SK-N-SH (cell line): Measurements from ENCODE around the gene ULBP2. TPM values are rescaled to one million over a fixed set of nuclear protein-coding genes. Genes with fewer than 3 reads are reported as not detected.

ENCODE experiments used
- CTCF ChIA-PET: fragments of 300-600, 350-600 bp; formaldehyde crosslinking; extraction: SDS; loops from one replicate; lab custom pipeline; 2021; lab: Yijun Ruan, JAX
- POLR2A ChIA-PET: fragments of 350-600 bp; sonication (Branson Sonifier 250); formaldehyde crosslinking; extraction: SDS; loops from one replicate; lab custom pipeline; 2020; ENCODE audit warnings: antibody characterized with exemption, inconsistent platforms; lab: Yijun Ruan, JAX
- DNase-seq: peaks from one replicate; pipeline ENCODE4 v3.0.0; 2012
- H2AFZ ChIP-seq: fragments of 200-600 bp; sonication (generic); 2 replicates; pipeline ENCODE4 v1.8.1; 2016; ENCODE audit warnings: antibody characterized with exemption, mild to moderate bottlenecking, low read depth
- H3F3A ChIP-seq: fragments of 200-600 bp; sonication (generic); replicated peaks from 2 replicates; pipeline ENCODE3; 2016; ENCODE audit warnings: antibody characterized with exemption, mild to moderate bottlenecking; ENCODE audit not compliant: insufficient read depth
- H3K27ac ChIP-seq, 2 experiments: fragments of 200-500 bp in 1 of 2; fragments of 200-600 bp in 1 of 2; sonication (Bioruptor generic) in 1 of 2; sonication (generic), shearing (Covaris generic) in 1 of 2; 2 replicates each; pipeline versions ENCODE4 v1.5.1 to v1.6.1; 2014 to 2016; ENCODE audit warnings: low read depth in 2 of 2, inconsistent platforms in 1 of 2, low read length in 1 of 2, mild to moderate bottlenecking in 1 of 2, mixed read lengths in 1 of 2
- H3K27me3 ChIP-seq: fragments of 200-600 bp; sonication (generic), shearing (Covaris generic); 2 replicates; pipeline ENCODE4 v1.6.1; 2016; ENCODE audit warnings: mixed run types; ENCODE audit not compliant: insufficient read depth
- H3K36me3 ChIP-seq, 2 experiments: fragments of 200-500 bp in 1 of 2; fragments of 200-600 bp in 1 of 2; sonication (Bioruptor generic) in 1 of 2; sonication (generic) in 1 of 2; replicated peaks in 1 of 2; 2 replicates each; pipeline versions ENCODE3 to v1.5.1; 2014 to 2016; ENCODE audit warnings: low read length in 1 of 2, mild to moderate bottlenecking in 1 of 2; ENCODE audit not compliant: insufficient read depth in 2 of 2, control insufficient read depth in 1 of 2
- H3K4me1 ChIP-seq, 2 experiments: fragments of 200-500 bp in 1 of 2; fragments of 200-600 bp in 1 of 2; sonication (Bioruptor generic) in 1 of 2; sonication (generic), shearing (Covaris generic) in 1 of 2; 2 replicates each; pipeline versions ENCODE4 v1.5.1 to v1.6.1; 2014 to 2016; ENCODE audit warnings: low read depth in 1 of 2, low read length in 1 of 2, mixed run types in 1 of 2; ENCODE audit not compliant: insufficient read depth in 2 of 2, control insufficient read depth in 1 of 2
- H3K4me2 ChIP-seq: fragments of 200-600 bp; sonication (generic), shearing (Covaris generic); 2 replicates; pipeline ENCODE4 v1.6.1; 2017; ENCODE audit warnings: mixed run types
- H3K4me3 ChIP-seq, 2 experiments: fragments of 200-500 bp in 1 of 2; fragments of 200-600 bp in 1 of 2; sonication (Bioruptor generic) in 1 of 2; sonication (generic), shearing (Covaris generic) in 1 of 2; 2 replicates each; pipeline versions ENCODE4 v1.5.1 to v1.8.1; 2014 to 2016; ENCODE audit warnings: low read depth in 2 of 2, inconsistent platforms in 1 of 2, low read length in 1 of 2, mild to moderate bottlenecking in 1 of 2, mixed read lengths in 1 of 2, moderate library complexity in 1 of 2
- H3K79me2 ChIP-seq: fragments of 200-600 bp; sonication (generic); 2 replicates; pipeline ENCODE4 v1.8.1; 2017; ENCODE audit warnings: mild to moderate bottlenecking; ENCODE audit not compliant: insufficient read depth
- H3K9ac ChIP-seq: fragments of 200-600 bp; sonication (generic); 2 replicates; pipeline ENCODE4 v1.6.1; 2017; ENCODE audit warnings: mixed run types
- H3K9me2 ChIP-seq: fragments of 200-600 bp; sonication (generic); 2 replicates; pipeline ENCODE4 v1.6.1; 2017; ENCODE audit warnings: mixed run types
- H3K9me3 ChIP-seq: fragments of 200-600 bp; sonication (generic); 2 replicates; pipeline ENCODE4 v1.6.1; 2017; ENCODE audit warnings: mixed run types, mild to moderate bottlenecking, moderate library complexity
- H4K20me1 ChIP-seq: fragments of 200-600 bp; sonication (generic); 2 replicates; pipeline ENCODE4 v1.6.1; 2017; ENCODE audit warnings: mild to moderate bottlenecking, mixed run types; ENCODE audit not compliant: insufficient read depth
- EZH2phosphoT487 ChIP-seq: fragments of 200-600 bp; sonication (generic); IDR thresholded peaks from 2 replicates; pipeline ENCODE4 v1.6.1; 2017; ENCODE audit warnings: low read depth, mixed run types, mild to moderate bottlenecking, antibody characterized with exemption, moderate library complexity, borderline replicate concordance
- FOXJ3 ChIP-seq: sonication (generic); formaldehyde crosslinking; IDR thresholded peaks from 2 replicates; pipeline ENCODE4 v1.5.1; 2020; ENCODE audit warnings: mild to moderate bottlenecking, missing genetic modification reagents
- FOXM1 ChIP-seq: IDR thresholded peaks from 2 replicates; pipeline ENCODE4 v1.4.0; 2012; ENCODE audit warnings: low read depth, mild to moderate bottlenecking
- GATA2 ChIP-seq: sonication (generic); formaldehyde crosslinking; IDR thresholded peaks from 2 replicates; pipeline ENCODE4 v1.5.0; 2020; ENCODE audit warnings: mild to moderate bottlenecking, missing genetic modification reagents
- MAX ChIP-seq: IDR thresholded peaks from 2 replicates; pipeline ENCODE4 v1.4.0; 2012; ENCODE audit warnings: low read depth
- NRF1 ChIP-seq: IDR thresholded peaks from 2 replicates; pipeline ENCODE4 v1.6.1; 2012; ENCODE audit warnings: low read depth, mild to moderate bottlenecking, low read length
- REST ChIP-seq: IDR thresholded peaks from 2 replicates; pipeline ENCODE4 v1.6.1; 2012; ENCODE audit warnings: mild to moderate bottlenecking, low read depth, low read length, moderate library complexity
- RFX5 ChIP-seq: IDR thresholded peaks from 2 replicates; pipeline ENCODE4 v1.6.1; 2012; ENCODE audit warnings: mild to moderate bottlenecking, improper control_type of control experiment, low read length
- TCF12 ChIP-seq: IDR thresholded peaks from 2 replicates; pipeline ENCODE4 v1.4.0; 2012
- USF2 ChIP-seq: fragments of 150-350 bp; IDR thresholded peaks from 2 replicates; pipeline ENCODE4 v1.6.1; 2017; ENCODE audit warnings: antibody characterized with exemption, low read length, low read depth, borderline replicate concordance
- YY1 ChIP-seq: IDR thresholded peaks from 2 replicates; pipeline ENCODE4 v1.4.0; 2012; ENCODE audit warnings: low read depth, mild to moderate bottlenecking
- ZBTB33 ChIP-seq: IDR thresholded peaks from 2 replicates; pipeline ENCODE4 v1.4.0; 2012; ENCODE audit warnings: low read depth, borderline replicate concordance
- WGBS: methylation state at CpG from one replicate; pipeline ENCODE4 v1.1.6; 2017; ENCODE audit warnings: low lambda C conversion rate; 5-methylcytosine and 5-hydroxymethylcytosine counted together
- polyA plus RNA-seq, 3 experiments: library from polyadenylated mRNA; depleted of rRNA; stranded (reverse); fragments of >200 nt; gene quantifications; 2 replicates each; pipeline ENCODE4 v1.2.3, GENCODE V29; 2012

The ULBP2 gene
- polyA plus RNA-seq, 1 of the 3 experiments (the other 2 are of a cell fraction): 5.0 TPM

GRCh38 chr6:149903938-149904611 lies 37.7 kb upstream of the ULBP2 start (continued):
- TF ChIP-seq NRF1 (no peak), ZBTB33 (no peak)
- TF ChIP-seq, all 33 proteins: peak for 0

- 80% methylated on average over 10 of the region's 13 CpGs for WGBS
- no peak overlapping the region for H3K9ac ChIP-seq
Observed at GRCh38 chr6:149904661-149905370, 37.0 kb upstream of the ULBP2 start.

GRCh38 chr6:149905371-149905910 lies 36.4 kb upstream of the ULBP2 start:
- ChIA-PET POLR2A (interaction anchor here (0.9 kb wide), 1 partner anchor 65 kb away, joined by 3 read pairs; no protein-coding TSS in a partner anchor), CTCF (interaction anchor here (0.9 to 1.2 kb wide), 4 partner anchors 9 to 910 kb away, joined by 3 to 4 read pairs (median 4); no protein-coding TSS in a partner anchor)
- H3K27ac ChIP-seq: no peak overlapping the region
- no CpG with 5 or more reads among the region's 18 CpGs for WGBS
- no peak for DNase-seq
- no peaks in the 10 kb centered on the region for H3K9me2 ChIP-seq
- no peaks in the 10 kb centered on the region for H3K9me3 ChIP-seq
- peaks cover 0 to 7% of the 10 kb centered on the region in 2 experiments; a peak in 1 of 4 replicates for H3K4me1 ChIP-seq
- H4K20me1 ChIP-seq: no peaks in the 10 kb centered on the region
- no peak overlapping the region for H3K4me3 ChIP-seq
- no peak overlapping the region for H3K9ac ChIP-seq
- H2AFZ ChIP-seq: no peak overlapping the region
- H3K79me2 ChIP-seq: no peaks in the 10 kb centered on the region
- no peak overlapping the region for H3K4me2 ChIP-seq
- H3K36me3 ChIP-seq: no peaks in the 10 kb centered on the region
- H3K27me3 ChIP-seq: no peaks in the 10 kb centered on the region
- H3F3A ChIP-seq: no peaks in the 10 kb centered on the region
- TF ChIP-seq ZBTB33 (no peak), REST (no peak), YY1 (no peak), EZH2phosphoT487 (no peak), USF2 (no peak), FOXJ3 (CRISPR knock-in tag) (no peak), FOXM1 (no peak), TCF12 (no peak), RFX5 (no peak)

More at GRCh38 chr6:149904661-149905370, 37.0 kb upstream of the ULBP2 start:
- no peaks in the 10 kb centered on the region for H3K36me3 ChIP-seq
- peaks cover 0 to 7% of the 10 kb centered on the region in 2 experiments; a peak in 1 of 4 replicates for H3K4me1 ChIP-seq
- no peaks in the 10 kb centered on the region for H3K9me2 ChIP-seq
- no peak overlapping the region for H3K27ac ChIP-seq
- no peak overlapping the region for H3K4me3 ChIP-seq
- H3K4me2 ChIP-seq: no peak overlapping the region
- H3K79me2 ChIP-seq: no peaks in the 10 kb centered on the region
- no peaks in the 10 kb centered on the region for H3K27me3 ChIP-seq
- POLR2A ChIA-PET: no interaction called here
- TF ChIP-seq RFX5 (no peak), MAX (no peak), GATA2 (no peak)
- TF ChIP-seq, all 33 proteins: peak for 0
- H4K20me1 ChIP-seq: no peaks in the 10 kb centered on the region
- CTCF ChIA-PET: interaction anchor here (0.9 to 1.1 kb wide), 2 partner anchors 9 to 71 kb away, joined by 3 to 4 read pairs; no protein-coding TSS in a partner anchor
- no peaks in the 10 kb centered on the region for H3K9me3 ChIP-seq
- DNase-seq: no peak
- no peak overlapping the region for H2AFZ ChIP-seq
- H3F3A ChIP-seq: no peaks in the 10 kb centered on the region
